Peyer's patch (tissue), 4 donors: ENCODE results near the gene PLAU. TPM values are rescaled to one million over a fixed set of nuclear protein-coding genes. Genes with fewer than 3 reads are reported as not detected.
"Not testable (repeated sequence)": the region's sequence is repeated elsewhere in the genome, so short reads cannot be mapped to it uniquely, and the experiment has no call there.

Experiments
- DNase-seq, 3 donors: peaks; one replicate each; pipeline ENCODE4 v3.0.0-alpha.2; 2017 to 2019
- H3K27ac ChIP-seq, 4 donors: fragments of 200-600 bp; sonication (generic); one replicate each; pipeline ENCODE4 v1.5.1; 2016 to 2019
- H3K27me3 ChIP-seq, 2 donors: fragments of 200-600 bp; sonication (generic); one replicate each; pipeline ENCODE4 v1.5.1; 2019
- H3K36me3 ChIP-seq, 3 donors: fragments of 200-600 bp; sonication (generic); one replicate each; pipeline ENCODE4 v1.5.1; 2016 to 2019
- H3K4me1 ChIP-seq, 4 donors: fragments of 200-600 bp; sonication (generic); one replicate each; pipeline ENCODE4 v1.5.1; 2016 to 2019
- H3K4me3 ChIP-seq, 4 donors: fragments of 200-600 bp; sonication (generic); 1 replicate in 3 of 4; 2 replicates in 1 of 4; pipeline ENCODE4 v1.5.1; 2016 to 2019; ENCODE audit warnings: mild to moderate bottlenecking in 1 of 4
- H3K9me3 ChIP-seq, 4 donors: fragments of 200-600 bp; sonication (generic); one replicate each; pipeline ENCODE4 v1.5.1; 2016 to 2019; ENCODE audit warnings: mild to moderate bottlenecking in 1 of 4
- CTCF ChIP-seq, 6 experiments: fragments of 450-650 bp in 4 of 6; fragments of 200-600 bp in 2 of 6; sonication (generic) in 1 of 6; IDR thresholded peaks; one replicate each; pipeline ENCODE4 v1.5.1; 2017 to 2019; ENCODE audit warnings: antibody characterized with exemption in 6 of 6, mild to moderate bottlenecking in 3 of 6, moderate library complexity in 1 of 6
- POLR2A ChIP-seq, 2 donors: fragments of 450-650 bp; IDR thresholded peaks; one replicate each; pipeline ENCODE4 v1.5.1; 2017; ENCODE audit warnings: antibody characterized with exemption in 2 of 2, mild to moderate bottlenecking in 2 of 2, moderate library complexity in 2 of 2
- total RNA-seq, 4 donors: library from RNA; depleted of rRNA; stranded (reverse); fragments of >200 nt; gene quantifications; one replicate each; pipeline ENCODE4 v1.1.0, GENCODE V29; 2016

The PLAU gene
- total RNA-seq, 4 donors from 2014 or later = 0.53 to 6.6 (median 2.7) TPM

GRCh38 chr10:73922864-73923133, 11.9 kb downstream of the PLAU start:
- Histone ChIP-seq H3K27me3 (no peaks in the 10 kb centered on the region), H3K4me1 (peaks cover 0 to 7% (median 0%) of the 10 kb centered on the region in 4 donors), H3K27ac (no peak overlapping the region), H3K36me3 (no peaks in the 10 kb centered on the region), H3K4me3 (no peak overlapping the region), H3K9me3 (no peaks in the 10 kb centered on the region)
- TF ChIP-seq CTCF (IDR thresholded peaks at IDR 0.05) (no peak), POLR2A (IDR thresholded peaks at IDR 0.05) (no peak)
- no peak for DNase-seq

- H3K36me3 ChIP-seq = no peaks in the 10 kb centered on the region
- no peak for TF ChIP-seq CTCF (IDR thresholded peaks at IDR 0.05)
- no peak for TF ChIP-seq POLR2A (IDR thresholded peaks at IDR 0.05)
- no peak for DNase-seq
Measured at GRCh38 chr10:73923935-73924598, 13.1 kb downstream of the PLAU start.

GRCh38 chr10:73924935-73925334, 14.0 kb downstream of the PLAU start:
- H3K4me1 ChIP-seq = peaks cover 0 to under 1% (median 0%) of the 10 kb centered on the region in 4 donors
- TF ChIP-seq POLR2A (IDR thresholded peaks at IDR 0.05) (no peak), CTCF (IDR thresholded peaks at IDR 0.05) (no peak)

More at GRCh38 chr10:73923935-73924598, 13.1 kb downstream of the PLAU start:
- Histone ChIP-seq H3K9me3 (no peaks in the 10 kb centered on the region), H3K4me3 (no peak overlapping the region), H3K27ac (no peak overlapping the region), H3K27me3 (no peaks in the 10 kb centered on the region), H3K4me1 (peaks cover 0 to 7% (median 0%) of the 10 kb centered on the region in 4 donors)

GRCh38 chr10:73925539-73925938, 14.6 kb downstream of the PLAU start:
- Histone ChIP-seq H3K9me3 (no peaks in the 10 kb centered on the region), H3K4me3 (no peak overlapping the region), H3K4me1 (no peaks in the 10 kb centered on the region), H3K27me3 (no peaks in the 10 kb centered on the region), H3K27ac (no peak overlapping the region), H3K36me3 (no peaks in the 10 kb centered on the region)
- DNase-seq = no peak
- TF ChIP-seq POLR2A (IDR thresholded peaks at IDR 0.05) (no peak), CTCF (IDR thresholded peaks at IDR 0.05) (no peak)

More at GRCh38 chr10:73924935-73925334, 14.0 kb downstream of the PLAU start:
- H3K4me3 ChIP-seq = no peak overlapping the region
- no peaks in the 10 kb centered on the region for H3K9me3 ChIP-seq
- no peaks in the 10 kb centered on the region for H3K27me3 ChIP-seq
- DNase-seq = no peak
- no peaks in the 10 kb centered on the region for H3K36me3 ChIP-seq
- no peak overlapping the region for H3K27ac ChIP-seq

GRCh38 chr10:73926152-73926764, 15.3 kb downstream of the PLAU start:
- H3K27ac ChIP-seq = no peak overlapping the region
- TF ChIP-seq CTCF (IDR thresholded peaks at IDR 0.05) (no peak), POLR2A (IDR thresholded peaks at IDR 0.05) (no peak)
- DNase-seq = no peak

GRCh38 chr10:73930630-73931327, 19.8 kb downstream of the PLAU start:
- H3K27ac ChIP-seq, DNase-seq, H3K4me3 ChIP-seq, H3K9me3 ChIP-seq, H3K4me1 ChIP-seq, H3K36me3 ChIP-seq, H3K27me3 ChIP-seq: not testable (repeated sequence)

More at GRCh38 chr10:73926152-73926764, 15.3 kb downstream of the PLAU start:
- H3K27me3 ChIP-seq = no peaks in the 10 kb centered on the region
- no peaks in the 10 kb centered on the region for H3K9me3 ChIP-seq
- H3K36me3 ChIP-seq = no peaks in the 10 kb centered on the region
- H3K4me1 ChIP-seq = no peaks in the 10 kb centered on the region
- H3K4me3 ChIP-seq = no peak overlapping the region
